ENCODE data around the gene KRTAP9-3.

DNA sequence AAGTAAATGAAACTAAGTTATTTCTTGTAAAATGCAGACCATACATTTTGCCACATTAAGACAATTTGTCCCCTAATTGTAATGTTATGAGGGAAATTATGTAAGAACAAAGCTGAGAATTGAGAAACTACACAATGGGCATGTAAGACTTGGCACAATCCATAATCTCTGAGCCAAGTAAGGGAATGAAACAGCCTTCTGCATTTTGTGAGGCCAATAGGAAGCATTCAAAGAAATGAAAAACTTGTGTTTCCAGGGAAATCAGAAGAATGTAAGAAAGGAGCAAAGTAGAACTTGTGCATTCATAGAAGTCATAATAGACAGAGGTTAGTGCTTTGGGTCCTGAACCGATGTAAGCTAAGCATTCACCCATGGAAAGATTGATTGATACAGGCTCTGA is 19.0 kb downstream of the KRTAP9-3 start:
- no peak for TF ChIP-seq CTCF (IDR thresholded peaks at IDR 0.05; ENCODE audit: poor library complexity, severe bottlenecking)
- no peak for TF ChIP-seq EP300 (conservative IDR thresholded peaks at IDR 0.05; ENCODE audit: poor library complexity, severe bottlenecking)
- no peak for TF ChIP-seq TAF1 (IDR thresholded peaks at IDR 0.05; ENCODE audit: low read depth)
- no peak for TF ChIP-seq SMC3 (conservative IDR thresholded peaks at IDR 0.05; ENCODE audit: poor library complexity)
- TF ChIP-seq, protein P1, sequence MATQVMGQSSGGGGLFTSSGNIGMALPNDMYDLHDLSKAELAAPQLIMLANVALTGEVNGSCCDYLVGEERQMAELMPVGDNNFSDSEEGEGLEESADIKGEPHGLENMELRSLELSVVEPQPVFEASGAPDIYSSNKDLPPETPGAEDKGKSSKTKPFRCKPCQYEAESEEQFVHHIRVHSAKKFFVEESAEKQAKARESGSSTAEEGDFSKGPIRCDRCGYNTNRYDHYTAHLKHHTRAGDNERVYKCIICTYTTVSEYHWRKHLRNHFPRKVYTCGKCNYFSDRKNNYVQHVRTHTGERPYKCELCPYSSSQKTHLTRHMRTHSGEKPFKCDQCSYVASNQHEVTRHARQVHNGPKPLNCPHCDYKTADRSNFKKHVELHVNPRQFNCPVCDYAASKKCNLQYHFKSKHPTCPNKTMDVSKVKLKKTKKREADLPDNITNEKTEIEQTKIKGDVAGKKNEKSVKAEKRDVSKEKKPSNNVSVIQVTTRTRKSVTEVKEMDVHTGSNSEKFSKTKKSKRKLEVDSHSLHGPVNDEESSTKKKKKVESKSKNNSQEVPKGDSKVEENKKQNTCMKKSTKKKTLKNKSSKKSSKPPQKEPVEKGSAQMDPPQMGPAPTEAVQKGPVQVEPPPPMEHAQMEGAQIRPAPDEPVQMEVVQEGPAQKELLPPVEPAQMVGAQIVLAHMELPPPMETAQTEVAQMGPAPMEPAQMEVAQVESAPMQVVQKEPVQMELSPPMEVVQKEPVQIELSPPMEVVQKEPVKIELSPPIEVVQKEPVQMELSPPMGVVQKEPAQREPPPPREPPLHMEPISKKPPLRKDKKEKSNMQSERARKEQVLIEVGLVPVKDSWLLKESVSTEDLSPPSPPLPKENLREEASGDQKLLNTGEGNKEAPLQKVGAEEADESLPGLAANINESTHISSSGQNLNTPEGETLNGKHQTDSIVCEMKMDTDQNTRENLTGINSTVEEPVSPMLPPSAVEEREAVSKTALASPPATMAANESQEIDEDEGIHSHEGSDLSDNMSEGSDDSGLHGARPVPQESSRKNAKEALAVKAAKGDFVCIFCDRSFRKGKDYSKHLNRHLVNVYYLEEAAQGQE (IDR thresholded peaks at IDR 0.05; ENCODE audit: borderline replicate concordance) = no peak
- no peak for TF ChIP-seq MXI1 (conservative IDR thresholded peaks at IDR 0.05; ENCODE audit: poor library complexity, severe bottlenecking)
- no peak for TF ChIP-seq RAD21 (conservative IDR thresholded peaks at IDR 0.05)

Measured in neural cell (in vitro differentiated cells).